Loucy (cell line): ENCODE results near the gene CHL1.

Source experiments
- CTCF ChIP-seq: fragments of 200-600 bp; sonication (generic); conservative IDR thresholded peaks from 2 replicates; pipeline ENCODE4 v1.5.1; 2014; ENCODE audit warnings: mild to moderate bottlenecking, antibody characterized with exemption, low read length
- EZH2phosphoT487 ChIP-seq: fragments of 200-600 bp; IDR thresholded peaks from 2 replicates; pipeline ENCODE4 v1.6.1; 2018; ENCODE audit warnings: antibody characterized with exemption, mild to moderate bottlenecking, moderate library complexity, borderline replicate concordance

- TF ChIP-seq CTCF (no peak), EZH2phosphoT487 (no peak)
Observed at GRCh38 chr3:173886-174285, 22.7 kb upstream of the CHL1 start.
